HG03442 (cell line): Measurements from ENCODE around the gene FOXP1.
A peak's percentile ranks its signal among the peaks of the same experiment; 100 is the strongest.
"Not testable (repeated sequence)": the region's sequence is repeated elsewhere in the genome, so short reads cannot be mapped to it uniquely, and the experiment has no call there.

ENCODE experiments used
- ATAC-seq: cut with Tn5 transposase; IDR thresholded peaks from one replicate; pipeline ENCODE4 v1.9.1; 2021; ENCODE audit warnings: mild to moderate bottlenecking, moderate library complexity; ENCODE audit not compliant: unreplicated experiment

Gene FOXP1

GRCh38 chr3:71002298-71002697, 581.2 kb downstream of the FOXP1 start:
- no peak for ATAC-seq

- no peak for ATAC-seq
Observed at GRCh38 chr3:71001303-71001830, 582.2 kb downstream of the FOXP1 start.

GRCh38 chr3:71000483-71000882, 583.0 kb downstream of the FOXP1 start:
- no peak for ATAC-seq

GRCh38 chr3:70999730-71000129, 583.8 kb downstream of the FOXP1 start:
- ATAC-seq = no peak

- ATAC-seq = no peak
Observed at GRCh38 chr3:70996082-70996481, 587.4 kb downstream of the FOXP1 start.

- no peak for ATAC-seq
Observed at GRCh38 chr3:70994644-70995043, 588.9 kb downstream of the FOXP1 start.

GRCh38 chr3:70992562-70993204, 590.8 kb downstream of the FOXP1 start:
- ATAC-seq = no peak

GRCh38 chr3:70992131-70992530, 591.4 kb downstream of the FOXP1 start:
- no peak for ATAC-seq

GRCh38 chr3:70990723-70991122, 592.8 kb downstream of the FOXP1 start:
- no peak for ATAC-seq

- no peak for ATAC-seq
Observed at GRCh38 chr3:70990185-70990584, 593.3 kb downstream of the FOXP1 start.

- ATAC-seq = no peak
Observed at GRCh38 chr3:70989174-70989573, 594.4 kb downstream of the FOXP1 start.

GRCh38 chr3:70988111-70988510, 595.4 kb downstream of the FOXP1 start:
- no peak for ATAC-seq

GRCh38 chr3:70985572-70985971, 598.0 kb downstream of the FOXP1 start:
- ATAC-seq = no peak

GRCh38 chr3:70984776-70985482, 598.6 kb downstream of the FOXP1 start:
- no peak for ATAC-seq

GRCh38 chr3:70982700-70983140, 600.8 kb downstream of the FOXP1 start:
- peak; percentile 69 for ATAC-seq

GRCh38 chr3:70982284-70982683, 601.2 kb downstream of the FOXP1 start:
- ATAC-seq = no peak

GRCh38 chr3:70981231-70981880, 602.2 kb downstream of the FOXP1 start:
- no peak for ATAC-seq

- no peak for ATAC-seq
Observed at GRCh38 chr3:70980646-70981170, 602.8 kb downstream of the FOXP1 start.

GRCh38 chr3:70979983-70980645, 603.4 kb downstream of the FOXP1 start:
- no peak for ATAC-seq

GRCh38 chr3:70977712-70978111, 605.8 kb downstream of the FOXP1 start:
- no peak for ATAC-seq

GRCh38 chr3:70975981-70976380, 607.5 kb downstream of the FOXP1 start:
- ATAC-seq = not testable (repeated sequence)
